ENCODE data around the gene MTIF2. TPM values are rescaled to one million over a fixed set of nuclear protein-coding genes. Genes with fewer than 3 reads are reported as not detected.
"Not testable (repeated sequence)": the region's sequence is repeated elsewhere in the genome, so short reads cannot be mapped to it uniquely, and the experiment has no call there.

MTIF2 gene
- total RNA-seq, 2 donors from 2014 or later: 38.9 to 47.1 TPM

DNA sequence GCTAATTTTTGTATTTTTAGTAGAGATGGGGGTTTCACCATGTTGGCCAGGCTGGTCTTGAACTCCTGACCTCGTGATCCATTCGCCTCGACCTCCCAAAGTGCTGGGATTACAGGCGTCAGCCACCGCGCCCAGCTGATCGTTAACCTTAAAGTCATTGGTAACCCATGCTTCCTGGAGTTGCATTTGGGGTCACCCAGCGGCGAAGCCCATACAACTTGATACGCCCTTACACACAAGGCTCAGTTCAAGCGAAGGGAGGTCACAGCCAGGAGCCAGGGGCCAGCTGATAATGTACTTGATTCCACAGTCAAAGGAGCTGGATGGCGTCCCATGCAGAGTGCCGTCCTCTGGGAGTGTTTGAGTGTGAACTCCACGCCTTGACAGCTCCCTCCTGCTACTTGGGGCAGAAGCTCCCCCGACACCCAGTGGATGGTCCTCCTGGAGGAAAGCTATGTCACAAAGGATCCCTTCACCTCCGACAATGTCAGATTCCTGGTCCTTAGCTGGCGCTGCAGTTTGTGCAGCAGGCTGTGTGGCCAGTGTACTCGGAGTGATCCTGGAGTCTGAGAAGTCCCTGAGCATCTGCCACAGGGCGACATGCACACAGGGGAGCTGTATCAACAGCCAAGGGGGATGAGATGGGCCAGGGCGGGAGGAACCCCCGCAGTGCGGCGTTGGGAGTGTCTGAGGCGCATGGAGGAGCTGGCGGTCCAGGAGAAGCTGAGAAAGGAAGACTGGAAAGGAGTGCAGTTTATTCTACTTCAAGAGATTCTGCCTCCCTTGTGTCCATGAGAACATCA is 44.9 kb downstream of the MTIF2 start:
- DNase-seq: no peak
- intact Hi-C loops (cut with DNase I, micrococcal nuclease): no loop called here
- no peak for ATAC-seq

DNA sequence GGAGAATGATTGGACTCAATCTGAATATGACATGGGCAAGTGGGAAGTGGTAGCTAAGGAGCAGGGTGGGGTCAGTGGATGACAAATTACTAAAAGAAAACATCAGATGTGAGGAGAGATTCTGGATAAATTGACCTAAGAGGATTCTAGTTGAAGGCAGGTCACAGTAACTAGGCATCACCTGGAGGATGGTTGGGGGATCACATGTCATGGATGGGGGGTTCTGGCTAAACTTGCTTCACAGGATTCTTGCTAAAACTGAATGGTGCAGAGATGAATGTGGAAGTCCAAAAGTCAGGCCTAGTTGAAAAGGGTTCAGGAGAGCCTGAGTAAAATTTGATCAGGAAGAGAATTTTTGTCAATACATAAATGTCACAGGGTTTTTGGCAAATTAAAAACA is 55.2 kb downstream of the MTIF2 start:
- intact Hi-C loops (cut with DNase I, micrococcal nuclease): no loop called here
- DNase-seq (no peak), ATAC-seq (no peak)

DNA sequence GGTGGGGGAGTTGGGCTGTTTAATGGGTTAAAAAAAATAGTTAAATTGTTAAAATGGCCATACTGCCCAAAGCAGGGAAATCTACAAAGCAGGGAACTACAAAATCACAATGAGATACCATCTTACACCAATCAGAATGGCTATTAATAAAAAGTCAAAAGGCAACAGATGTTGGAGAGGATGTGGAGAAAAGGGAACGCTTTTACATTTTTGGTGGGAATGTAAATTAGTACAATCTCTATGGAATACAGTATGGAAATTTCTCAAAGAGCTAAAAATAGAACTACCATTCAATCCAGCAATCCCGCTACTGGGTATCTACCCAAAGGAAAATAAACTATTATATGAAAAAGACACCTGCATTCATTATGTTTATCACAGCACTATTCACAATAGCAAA is 64.1 kb downstream of the MTIF2 start:
- no peak for ATAC-seq
- DNase-seq: no peak
- intact Hi-C loops (cut with DNase I, micrococcal nuclease): no loop called here

DNA sequence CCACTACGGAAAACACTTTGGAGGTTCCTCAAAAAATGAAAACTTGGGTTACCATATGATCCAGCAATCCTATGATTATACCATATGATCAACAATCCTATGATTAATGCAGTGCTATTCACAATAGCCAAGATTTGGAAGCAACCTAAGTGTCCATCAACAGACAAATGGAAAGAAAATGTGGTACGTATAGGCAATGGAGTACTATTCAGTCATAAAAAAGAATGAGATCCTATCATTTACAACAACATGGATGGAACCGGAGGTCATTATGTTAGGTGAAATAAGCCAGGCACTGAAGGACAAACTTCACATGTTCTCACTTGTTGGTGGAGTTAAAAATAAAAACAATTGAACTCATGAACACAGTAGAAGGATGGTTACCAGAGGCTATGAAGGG is 64.5 kb downstream of the MTIF2 start:
- DNase-seq (no peak), ATAC-seq (no peak)
- intact Hi-C loops (cut with DNase I, micrococcal nuclease): no loop called here

DNA sequence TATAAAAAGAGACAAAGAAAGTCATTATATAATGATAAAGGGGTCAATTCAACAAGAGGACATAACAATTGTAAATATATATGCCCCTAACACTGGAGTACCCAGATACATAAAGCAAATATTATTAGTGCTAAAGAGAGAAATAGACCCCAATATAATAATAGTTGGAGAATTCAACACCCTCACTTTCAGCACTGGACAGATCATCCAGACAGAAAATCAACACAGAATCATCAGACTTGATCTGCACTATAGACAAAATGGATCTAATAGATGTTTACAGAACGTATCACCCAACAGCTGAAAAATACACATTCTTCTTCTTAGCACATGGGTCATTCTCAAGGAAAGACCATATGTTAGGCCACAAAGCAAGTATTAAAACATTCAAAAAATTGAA is 68.6 kb downstream of the MTIF2 start:
- DNase-seq (no peak), ATAC-seq (no peak)
- intact Hi-C loops (cut with DNase I, micrococcal nuclease): no loop called here

DNA sequence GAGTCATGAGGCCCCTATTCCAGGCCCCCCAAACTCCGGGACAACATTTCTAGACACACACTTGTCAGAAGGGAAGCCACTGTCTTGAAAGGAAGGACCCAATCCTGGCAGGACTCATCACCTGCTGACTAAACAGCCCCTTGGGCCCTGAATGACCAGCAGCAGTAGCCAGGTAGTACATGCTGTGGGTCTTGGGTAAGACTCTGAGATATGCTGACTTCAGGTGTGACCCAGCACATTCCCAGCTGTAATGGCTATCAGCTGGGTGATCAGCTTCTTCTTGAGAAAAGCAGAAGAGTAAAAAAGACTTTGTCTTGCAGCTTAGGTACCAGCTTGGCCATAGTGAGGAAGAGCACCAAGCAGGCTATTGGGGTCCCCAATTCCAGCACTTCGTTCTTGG is 72.5 kb downstream of the MTIF2 start:
- intact Hi-C loops (cut with DNase I, micrococcal nuclease): no loop called here
- no peak for ATAC-seq

DNA sequence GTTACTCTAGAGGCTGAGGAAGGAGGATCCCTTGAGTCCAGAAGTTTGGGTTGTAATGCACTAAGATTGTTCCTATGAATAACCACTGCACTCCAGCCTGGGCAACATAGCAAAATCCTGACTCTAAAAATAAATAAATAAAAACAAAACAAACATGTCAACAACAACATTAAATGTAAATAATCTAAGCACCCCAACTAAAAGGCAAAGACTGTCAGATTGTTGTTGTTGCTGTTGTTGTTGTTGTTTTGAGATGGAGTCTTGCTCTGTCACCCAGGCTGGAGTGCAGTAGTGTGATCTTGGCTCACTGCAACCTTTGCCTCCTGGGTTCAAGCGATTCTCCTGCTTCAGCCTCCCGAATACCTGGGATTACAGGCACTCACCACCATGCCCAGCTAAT is 77.1 kb downstream of the MTIF2 start:
- DNase-seq; ATAC-seq; intact Hi-C loops (cut with DNase I, micrococcal nuclease): not testable (repeated sequence)

More for the DNA sequence above, 72.5 kb downstream of the MTIF2 start:
- DNase-seq: no peak

DNA sequence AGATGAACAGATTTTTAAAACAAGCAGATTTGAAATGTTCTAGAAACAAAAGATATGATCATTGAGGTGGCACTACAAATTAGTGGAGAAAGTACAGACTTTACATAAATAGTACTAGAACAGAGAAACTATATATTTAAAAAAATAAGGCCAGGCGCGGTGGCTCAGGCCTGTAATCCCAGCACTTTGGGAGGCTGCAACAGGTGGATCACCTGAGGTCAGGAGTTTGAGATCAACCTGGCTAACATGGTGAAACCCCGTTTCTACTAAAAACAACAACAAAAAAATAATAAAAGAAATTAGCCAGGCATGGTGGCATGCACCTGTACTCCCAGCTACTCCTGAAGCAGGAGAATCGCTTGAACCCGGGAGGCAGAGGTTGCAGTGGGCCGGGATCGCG is 82.2 kb downstream of the MTIF2 start:
- DNase-seq: not testable (repeated sequence)

More for the DNA sequence above, 82.2 kb downstream of the MTIF2 start:
- ATAC-seq; intact Hi-C loops (cut with DNase I, micrococcal nuclease): not testable (repeated sequence)

Other genes starting within 250 kb of the MTIF2 start
- gene RTN4, start 218.8 kb downstream of the MTIF2 start, total RNA-seq: 100 to 1,000 TPM; 237 to 280 TPM
- 1 to 10 TPM; 6.5 to 8.1 TPM for gene CLHC1, start 36.9 kb downstream of the MTIF2 start, total RNA-seq
- gene RPS27A, start 36.5 kb downstream of the MTIF2 start, total RNA-seq: 100 to 1,000 TPM; 656 to 661 TPM
- 10 to 100 TPM in 1 of 2 donors, 1 to 10 TPM in 1; 5.5 to 13.4 TPM for gene CCDC88A, start 150.6 kb upstream of the MTIF2 start, total RNA-seq

Measured in left colon (tissue), 2 donors.